Gastrocnemius medialis (tissue), 4 donors: Measurements from ENCODE around the gene ZNF264. TPM values are rescaled to one million over a fixed set of nuclear protein-coding genes. Genes with fewer than 3 reads are reported as not detected.

Experiments
- ATAC-seq, 2 donors: fragments of 150-250 bp; one replicate each; pipeline ENCODE4 v1.9.1; 2016
- DNase-seq, 2 donors: peaks; one replicate each; pipeline ENCODE4 v3.0.0-alpha.2; 2019
- H3K27ac ChIP-seq, 4 donors: fragments of 200-600 bp; sonication (generic); 1 replicate in 1 of 4; 2 replicates in 3 of 4; pipeline ENCODE4 v1.5.1; 2016 to 2018; ENCODE audit warnings: mild to moderate bottlenecking in 2 of 4, moderate library complexity in 1 of 4
- H3K27me3 ChIP-seq, 3 donors: fragments of 200-600 bp; sonication (generic) in 2 of 3; 1 replicate in 1 of 3; 2 replicates in 2 of 3; pipeline versions ENCODE4 v1.5.1 to v1.6.0; 2016 to 2019; ENCODE audit warnings: mild to moderate bottlenecking in 1 of 3, moderate library complexity in 1 of 3
- H3K36me3 ChIP-seq, 2 donors: fragments of 200-600 bp; sonication (generic) in 1 of 2; one replicate each; pipeline ENCODE4 v1.5.1; 2017 to 2018
- H3K4me1 ChIP-seq, 2 donors: fragments of 200-600 bp; sonication (generic) in 1 of 2; one replicate each; pipeline ENCODE4 v1.5.1; 2016 to 2017; ENCODE audit warnings: mild to moderate bottlenecking in 2 of 2
- H3K4me3 ChIP-seq, 4 donors: fragments of 200-600 bp; sonication (generic) in 3 of 4; 1 replicate in 1 of 4; 2 replicates in 3 of 4; pipeline ENCODE4 v1.5.1; 2016 to 2019; ENCODE audit warnings: mild to moderate bottlenecking in 2 of 4
- H3K9me3 ChIP-seq, 3 donors: fragments of 200-600 bp; sonication (generic) in 2 of 3; 1 replicate in 1 of 3; 2 replicates in 2 of 3; pipeline ENCODE4 v1.5.1; 2016 to 2019
- CTCF ChIP-seq, 5 experiments: fragments of 450-650 bp in 3 of 5; fragments of 200-600 bp in 2 of 5; sonication (generic) in 2 of 5; IDR thresholded peaks in 4 of 5; conservative IDR thresholded peaks in 1 of 5; 1 replicate in 4 of 5; 2 replicates in 1 of 5; pipeline ENCODE4 v1.5.1; 2016 to 2019; ENCODE audit warnings: antibody characterized with exemption in 5 of 5, mild to moderate bottlenecking in 3 of 5, moderate library complexity in 3 of 5
- POLR2A ChIP-seq, 2 donors: fragments of 450-650 bp; IDR thresholded peaks; one replicate each; pipeline ENCODE4 v1.6.1; 2017; ENCODE audit warnings: antibody characterized with exemption in 2 of 2, mild to moderate bottlenecking in 2 of 2, moderate library complexity in 2 of 2
- in situ Hi-C, 4 donors: fragments of 200-750 bp; cut with MboI; loops; one replicate each; pipeline versions ENCODE4 v1.15.0 to v1.8.0; 2017; ENCODE audit warnings: low sequenced_read_pairs in 4 of 4
- intact Hi-C: fragments of 100-400 bp; cut with DNase I; formaldehyde crosslinking; loops from one replicate; pipeline ENCODE4 v1.15.1; 2023; ENCODE audit warnings: low total_unique reads
- total RNA-seq, 4 donors: library from RNA; depleted of rRNA; stranded (reverse); fragments of >200 nt; gene quantifications; one replicate each; pipeline versions ENCODE4 v1.1.0 to v1.2.3, GENCODE V29; 2016

ZNF264 gene
- total RNA-seq, 4 donors from 2014 or later = 11.3 to 21.8 (median 16.9) TPM

GRCh38 chr19:57262044-57262443, 70.7 kb downstream of the ZNF264 start:
- Histone ChIP-seq H3K27ac (no peak overlapping the region), H3K4me1 (no peaks in the 10 kb centered on the region), H3K27me3 (no peaks in the 10 kb centered on the region), H3K36me3 (peaks cover 0 to 29% of the 10 kb centered on the region in 2 donors), H3K4me3 (no peak overlapping the region), H3K9me3 (no peaks in the 10 kb centered on the region)
- DNase-seq (no peak), ATAC-seq (no peak)
- TF ChIP-seq POLR2A (IDR thresholded peaks at IDR 0.05) (no peak), CTCF (IDR thresholded peaks at IDR 0.05 in 4 of 5, conservative IDR thresholded peaks at IDR 0.05 in 1 of 5) (no peak)
- in situ Hi-C loops (no loop called here), intact Hi-C loops (no loop called here)

GRCh38 chr19:57263244-57263741, 72.0 kb downstream of the ZNF264 start:
- Histone ChIP-seq H3K27ac (no peak overlapping the region), H3K4me1 (no peaks in the 10 kb centered on the region), H3K9me3 (no peaks in the 10 kb centered on the region), H3K27me3 (no peaks in the 10 kb centered on the region), H3K4me3 (no peak overlapping the region), H3K36me3 (peaks cover 0 to 33% of the 10 kb centered on the region in 2 donors)
- intact Hi-C loops = no loop called here
- DNase-seq = no peak
- in situ Hi-C loops = no loop called here
- ATAC-seq = no peak
- TF ChIP-seq CTCF (IDR thresholded peaks at IDR 0.05 in 4 of 5, conservative IDR thresholded peaks at IDR 0.05 in 1 of 5) (no peak), POLR2A (IDR thresholded peaks at IDR 0.05) (no peak)

- intact Hi-C loops (no loop called here), in situ Hi-C loops (no loop called here)
- ATAC-seq (no peak), DNase-seq (no peak)
- Histone ChIP-seq H3K4me3 (no peak overlapping the region), H3K27ac (no peak overlapping the region), H3K27me3 (no peaks in the 10 kb centered on the region), H3K9me3 (no peaks in the 10 kb centered on the region), H3K4me1 (no peaks in the 10 kb centered on the region), H3K36me3 (peaks cover 0 to 18% of the 10 kb centered on the region in 2 donors)
- TF ChIP-seq POLR2A (IDR thresholded peaks at IDR 0.05) (no peak), CTCF (IDR thresholded peaks at IDR 0.05 in 4 of 5, conservative IDR thresholded peaks at IDR 0.05 in 1 of 5) (no peak)
These were observed 76.0 kb downstream of the ZNF264 start for GRCh38 chr19:57267291-57267690.

GRCh38 chr19:57269515-57270250, 78.4 kb downstream of the ZNF264 start:
- no peak for ATAC-seq
- in situ Hi-C loops = no loop called here
- H3K9me3 ChIP-seq = no peaks in the 10 kb centered on the region

More at GRCh38 chr19:57269515-57270250, 78.4 kb downstream of the ZNF264 start:
- Histone ChIP-seq H3K27ac (no peak overlapping the region), H3K36me3 (peaks cover 0 to 18% of the 10 kb centered on the region in 2 donors), H3K4me1 (no peaks in the 10 kb centered on the region), H3K4me3 (no peak overlapping the region), H3K27me3 (no peaks in the 10 kb centered on the region)
- TF ChIP-seq CTCF (IDR thresholded peaks at IDR 0.05 in 4 of 5, conservative IDR thresholded peaks at IDR 0.05 in 1 of 5) = no peak
- no peak for TF ChIP-seq POLR2A (IDR thresholded peaks at IDR 0.05)
- no peak for DNase-seq
- intact Hi-C loops = no loop called here
